H9 (cell line): Measurements from ENCODE around the gene TMEM132D. TPM values are rescaled to one million over a fixed set of nuclear protein-coding genes. Genes with fewer than 3 reads are reported as not detected.

Experiments used
- DNase-seq: peaks from one replicate; pipeline ENCODE4 v3.0.0-alpha.2; 2017
- H2AFZ ChIP-seq: one replicate; pipeline ENCODE4 v1.6.1; 2013; ENCODE audit warnings: mild to moderate bottlenecking, low read length, control low read depth, moderate library complexity
- H2AK5ac ChIP-seq: 2 replicates; pipeline ENCODE4 v1.6.1; 2013; ENCODE audit warnings: low read length, control low read depth, mixed read lengths; ENCODE audit not compliant: insufficient read length
- H2BK120ac ChIP-seq: one replicate; pipeline ENCODE4 v1.6.1; 2013; ENCODE audit warnings: low read depth, mild to moderate bottlenecking, low read length, control low read depth, inconsistent platforms; ENCODE audit not compliant: poor library complexity, severe bottlenecking
- H2BK12ac ChIP-seq: 2 replicates; pipeline ENCODE4 v1.6.1; 2013; ENCODE audit warnings: low read length, control low read depth, mixed read lengths, low read depth; ENCODE audit not compliant: insufficient read length
- H2BK15ac ChIP-seq: 2 replicates; pipeline ENCODE4 v1.6.1; 2013; ENCODE audit warnings: low read depth, low read length, control low read depth
- H2BK20ac ChIP-seq: one replicate; pipeline ENCODE4 v1.6.1; 2013; ENCODE audit warnings: low read depth, mild to moderate bottlenecking, low read length, control low read depth, inconsistent platforms; ENCODE audit not compliant: poor library complexity, severe bottlenecking
- H2BK5ac ChIP-seq: 2 replicates; pipeline ENCODE4 v1.6.1; 2013; ENCODE audit warnings: low read length, control low read depth, mixed read lengths; ENCODE audit not compliant: insufficient read length
- H3K14ac ChIP-seq: 2 replicates; pipeline ENCODE4 v1.6.1; 2013; ENCODE audit warnings: low read length, control low read depth; ENCODE audit not compliant: insufficient read depth
- H3K18ac ChIP-seq: 2 replicates; pipeline ENCODE4 v1.6.1; 2013; ENCODE audit warnings: low read depth, mild to moderate bottlenecking, mixed read lengths, low read length, control low read depth; ENCODE audit not compliant: insufficient read length
- H3K23ac ChIP-seq: 2 replicates; pipeline ENCODE4 v1.6.1; 2013; ENCODE audit warnings: low read length, control low read depth, mixed read lengths, low read depth; ENCODE audit not compliant: insufficient read length
- H3K23me2 ChIP-seq: 2 replicates; pipeline ENCODE4 v1.6.1; 2013; ENCODE audit warnings: low read depth, mild to moderate bottlenecking, mixed read lengths, low read length, control low read depth; ENCODE audit not compliant: insufficient read length, poor library complexity, severe bottlenecking
- H3K27ac ChIP-seq: 2 replicates; pipeline ENCODE4 v1.5.1; 2013; ENCODE audit warnings: low read length, control low read depth, mixed read lengths, low read depth; ENCODE audit not compliant: insufficient read length
- H3K27me3 ChIP-seq: 2 replicates; pipeline ENCODE4 v1.6.1; 2013; ENCODE audit warnings: low read length, control low read depth, inconsistent platforms; ENCODE audit not compliant: insufficient read depth
- H3K4ac ChIP-seq: 2 replicates; pipeline ENCODE4 v1.6.1; 2013; ENCODE audit warnings: low read depth, mild to moderate bottlenecking, control low read depth, inconsistent platforms, low read length, moderate library complexity
- H3K4me1 ChIP-seq: 2 replicates; pipeline ENCODE4 v1.6.1; 2013; ENCODE audit warnings: low read length, control low read depth, inconsistent platforms; ENCODE audit not compliant: insufficient read depth
- H3K4me2 ChIP-seq: 2 replicates; pipeline ENCODE4 v1.6.1; 2013; ENCODE audit warnings: low read length, control low read depth, mixed read lengths; ENCODE audit not compliant: insufficient read length, insufficient read depth
- H3K56ac ChIP-seq: 2 replicates; pipeline ENCODE4 v1.6.1; 2013; ENCODE audit warnings: low read depth, mild to moderate bottlenecking, mixed read lengths, low read length, control low read depth; ENCODE audit not compliant: insufficient read length
- H3K79me1 ChIP-seq: 2 replicates; pipeline ENCODE4 v1.6.1; 2013; ENCODE audit warnings: low read depth, mild to moderate bottlenecking, moderate library complexity, low read length, control low read depth, inconsistent platforms; ENCODE audit not compliant: insufficient read depth, poor library complexity, severe bottlenecking
- H3K79me2 ChIP-seq: 2 replicates; pipeline ENCODE4 v1.6.1; 2013; ENCODE audit warnings: low read length, control low read depth, inconsistent platforms; ENCODE audit not compliant: insufficient read depth
- H3K9ac ChIP-seq: 2 replicates; pipeline ENCODE4 v1.6.1; 2013; ENCODE audit warnings: low read length, control low read depth, mixed read lengths; ENCODE audit not compliant: insufficient read length; ENCODE audit errors: extremely low read depth
- H3K9me3 ChIP-seq: one replicate; pipeline ENCODE4 v1.6.1; 2013; ENCODE audit warnings: low read depth, low read length, inconsistent platforms; ENCODE audit not compliant: control insufficient read depth
- H3T11ph ChIP-seq: one replicate; pipeline ENCODE4 v1.6.1; 2013; ENCODE audit warnings: mild to moderate bottlenecking, low read length, control low read depth, inconsistent platforms
- H4K20me1 ChIP-seq: one replicate; pipeline ENCODE4 v1.6.1; 2013; ENCODE audit not compliant: control insufficient read depth, insufficient read length, insufficient read depth
- H4K5ac ChIP-seq: 2 replicates; pipeline ENCODE4 v1.6.1; 2013; ENCODE audit warnings: low read depth, mild to moderate bottlenecking, mixed read lengths, low read length, control low read depth; ENCODE audit not compliant: insufficient read length
- H4K8ac ChIP-seq: replicated peaks from 2 replicates; pipeline ENCODE4 v1.6.1; 2013; ENCODE audit warnings: low read length, control low read depth, mixed read lengths, low read depth; ENCODE audit not compliant: insufficient read length
- H4K91ac ChIP-seq: 2 replicates; pipeline ENCODE4 v1.6.1; 2013; ENCODE audit warnings: low read depth, mild to moderate bottlenecking, moderate library complexity, mixed read lengths, low read length, control low read depth; ENCODE audit not compliant: insufficient read length
- H3K27ac Mint-ChIP-seq, 3 experiments: 2 replicates in 2 of 3; 3 replicates in 1 of 3; pipeline ENCODE4 v1.8.0; 2020 to 2021; ENCODE audit warnings: mixed read lengths in 3 of 3, mild to moderate bottlenecking in 1 of 3, moderate library complexity in 1 of 3
- H3K27me3 Mint-ChIP-seq: 2 replicates; pipeline ENCODE4 v1.8.0; 2021; ENCODE audit warnings: low read depth, mild to moderate bottlenecking, moderate library complexity, mixed read lengths
- H3K36me3 Mint-ChIP-seq, 3 experiments: 2 replicates in 2 of 3; 3 replicates in 1 of 3; pipeline ENCODE4 v1.8.0; 2020 to 2021; ENCODE audit warnings: low read depth in 3 of 3, mixed read lengths in 3 of 3; ENCODE audit not compliant: insufficient read depth in 1 of 3
- H3K4me1 Mint-ChIP-seq, 2 experiments: 2 replicates each; pipeline ENCODE4 v1.8.0; 2020; ENCODE audit warnings: mixed read lengths in 2 of 2
- H3K4me3 Mint-ChIP-seq, 2 experiments: 2 replicates in 1 of 2; 3 replicates in 1 of 2; pipeline ENCODE4 v1.8.0; 2020 to 2021; ENCODE audit warnings: mild to moderate bottlenecking in 2 of 2, mixed read lengths in 2 of 2, moderate library complexity in 1 of 2
- H3K9me3 Mint-ChIP-seq, 2 experiments: 2 replicates in 1 of 2; 3 replicates in 1 of 2; pipeline ENCODE4 v1.8.0; 2020; ENCODE audit warnings: mild to moderate bottlenecking in 2 of 2, mixed read lengths in 2 of 2, moderate library complexity in 1 of 2
- CTCF ChIP-seq: fragments of 200-600 bp; sonication (generic); conservative IDR thresholded peaks from 3 replicates; pipeline ENCODE4 v1.8.0; 2021; ENCODE audit warnings: antibody characterized with exemption, mild to moderate bottlenecking
- WGBS: extraction: QIAGEN DNeasy Blood & Tissue Kit; methylation state at CpG from one replicate; pipeline ENCODE4 v1.1.7; 2013; ENCODE audit warnings: missing lambda C conversion rate, low lambda C conversion rate, mixed read lengths; ENCODE audit not compliant: insufficient read length; ENCODE audit errors: extremely low coverage; 5-methylcytosine and 5-hydroxymethylcytosine counted together
- total RNA-seq: library from RNA; stranded (reverse); gene quantifications from 2 replicates; pipeline ENCODE4 v1.2.1, GENCODE V29; 2021

TMEM132D gene
- total RNA-seq, 1 experiment from 2014 or later: 6.1 TPM

- DNase-seq: no peak
- Histone ChIP-seq H3K27ac (no peak overlapping the region), H2AK5ac (no peak overlapping the region), H3K23me2 (no peaks in the 10 kb centered on the region), H3K23ac (no peak overlapping the region), H4K8ac (no peak overlapping the region), H2AFZ (no peak overlapping the region), H4K91ac (no peak overlapping the region), H2BK15ac (no peak overlapping the region), H3K9me3 (no peaks in the 10 kb centered on the region), H3K79me2 (no peaks in the 10 kb centered on the region), H4K20me1 (no peaks in the 10 kb centered on the region), H2BK12ac (no peak overlapping the region), H3K4me1 (no peaks in the 10 kb centered on the region), H3K4ac (no peak overlapping the region), H3K4me2 (no peak overlapping the region), H3K14ac (no peak overlapping the region), H4K5ac (no peak overlapping the region), H2BK5ac (no peak overlapping the region), H2BK20ac (no peak overlapping the region), H3K79me1 (no peaks in the 10 kb centered on the region), H3T11ph (no peak overlapping the region), H3K9ac (no peak overlapping the region), H3K18ac (no peak overlapping the region), H3K56ac (no peak overlapping the region), H3K27me3 (no peaks in the 10 kb centered on the region), H2BK120ac (no peak overlapping the region)
- no peak for TF ChIP-seq CTCF
- H3K27ac Mint-ChIP-seq: no peak overlapping the region; a peak in 1 of 7 replicates
- no peaks in the 10 kb centered on the region for H3K4me1 Mint-ChIP-seq
- no peaks in the 10 kb centered on the region for H3K27me3 Mint-ChIP-seq
- no peaks in the 10 kb centered on the region for H3K9me3 Mint-ChIP-seq
- H3K36me3 Mint-ChIP-seq: no peaks in the 10 kb centered on the region
- no CpG with 5 or more reads among the region's 9 CpGs for WGBS
- no peak overlapping the region for H3K4me3 Mint-ChIP-seq
Observed at GRCh38 chr12:129556082-129556481, 347.7 kb downstream of the TMEM132D start.
